ENCODE measurements around the gene GAP43.

GRCh38 chr3:115715241-115715745 is 92.0 kb downstream of the GAP43 start:
- TF ChIP-seq, protein P1, sequence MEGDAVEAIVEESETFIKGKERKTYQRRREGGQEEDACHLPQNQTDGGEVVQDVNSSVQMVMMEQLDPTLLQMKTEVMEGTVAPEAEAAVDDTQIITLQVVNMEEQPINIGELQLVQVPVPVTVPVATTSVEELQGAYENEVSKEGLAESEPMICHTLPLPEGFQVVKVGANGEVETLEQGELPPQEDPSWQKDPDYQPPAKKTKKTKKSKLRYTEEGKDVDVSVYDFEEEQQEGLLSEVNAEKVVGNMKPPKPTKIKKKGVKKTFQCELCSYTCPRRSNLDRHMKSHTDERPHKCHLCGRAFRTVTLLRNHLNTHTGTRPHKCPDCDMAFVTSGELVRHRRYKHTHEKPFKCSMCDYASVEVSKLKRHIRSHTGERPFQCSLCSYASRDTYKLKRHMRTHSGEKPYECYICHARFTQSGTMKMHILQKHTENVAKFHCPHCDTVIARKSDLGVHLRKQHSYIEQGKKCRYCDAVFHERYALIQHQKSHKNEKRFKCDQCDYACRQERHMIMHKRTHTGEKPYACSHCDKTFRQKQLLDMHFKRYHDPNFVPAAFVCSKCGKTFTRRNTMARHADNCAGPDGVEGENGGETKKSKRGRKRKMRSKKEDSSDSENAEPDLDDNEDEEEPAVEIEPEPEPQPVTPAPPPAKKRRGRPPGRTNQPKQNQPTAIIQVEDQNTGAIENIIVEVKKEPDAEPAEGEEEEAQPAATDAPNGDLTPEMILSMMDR (IDR thresholded peaks at IDR 0.05), result no peak
- TF ChIP-seq POLR2A (IDR thresholded peaks at IDR 0.05), result no peak
